Caco-2 (cell line): ENCODE results near the gene NEB. TPM values are rescaled to one million over a fixed set of nuclear protein-coding genes. Genes with fewer than 3 reads are reported as not detected.
"Not testable (repeated sequence)": the region's sequence is repeated elsewhere in the genome, so short reads cannot be mapped to it uniquely, and the experiment has no call there.

Experiments
- BruUV-seq: library from RNA; stranded (reverse); fragments of 400-500 nt; replicated peaks from 2 replicates; lab custom pipeline; 2021; lab: Mats Ljungman, UMichigan
- CTCF ChIA-PET: fragments of 300-600 bp; sonication (Branson Sonifier 250); formaldehyde crosslinking; loops from one replicate; lab custom pipeline; 2022; ENCODE audit warnings: antibody characterized with exemption; lab: Charles Lee
- POLR2A ChIA-PET: fragments of 300-600 bp; sonication (Branson Sonifier 250); formaldehyde crosslinking; loops from one replicate; lab custom pipeline; 2022; ENCODE audit warnings: antibody characterized with exemption; lab: Charles Lee
- DNase-seq, 2 experiments: peaks; one replicate each; pipeline versions ENCODE4 v3.0.0 to v3.0.0-alpha.2; 2020 to 2022
- H3K27me3 ChIP-seq: replicated peaks from 2 replicates; pipeline ENCODE4 v1.6.0; 2011; ENCODE audit warnings: low read length; ENCODE audit not compliant: control insufficient read depth, insufficient read depth
- H3K36me3 ChIP-seq: 2 replicates; pipeline ENCODE4 v1.5.1; 2011; ENCODE audit warnings: low read length; ENCODE audit not compliant: control insufficient read depth, insufficient read depth
- H3K4me1 ChIP-seq: fragments of 250-450 bp; sonication (Bioruptor Pico); 2 replicates; pipeline ENCODE4 v1.5.1; 2020; ENCODE audit warnings: mild to moderate bottlenecking
- H3K4me3 ChIP-seq: 2 replicates; pipeline ENCODE4 v1.5.1; 2011; ENCODE audit warnings: low read depth, mild to moderate bottlenecking, control low read depth, low read length
- H3K9me3 ChIP-seq: fragments of 250-450 bp; sonication (Bioruptor Pico); 2 replicates; pipeline ENCODE4 v1.5.1; 2020; ENCODE audit warnings: mild to moderate bottlenecking, moderate library complexity
- H3K27ac Mint-ChIP-seq: one replicate; pipeline ENCODE4 v1.8.0; 2022; ENCODE audit warnings: mixed read lengths; ENCODE audit not compliant: unreplicated experiment
- H3K27me3 Mint-ChIP-seq: one replicate; pipeline ENCODE4 v1.8.0; 2022; ENCODE audit warnings: mixed read lengths; ENCODE audit not compliant: insufficient read depth, unreplicated experiment
- H3K36me3 Mint-ChIP-seq: one replicate; pipeline ENCODE4 v1.8.0; 2022; ENCODE audit warnings: mild to moderate bottlenecking, mixed read lengths; ENCODE audit not compliant: insufficient read depth, unreplicated experiment
- H3K4me1 Mint-ChIP-seq: one replicate; pipeline ENCODE4 v1.8.0; 2022; ENCODE audit warnings: low read depth, mixed read lengths; ENCODE audit not compliant: unreplicated experiment
- H3K4me3 Mint-ChIP-seq: one replicate; pipeline ENCODE4 v1.8.0; 2022; ENCODE audit warnings: mild to moderate bottlenecking, moderate library complexity, mixed read lengths; ENCODE audit not compliant: unreplicated experiment
- H3K9me3 Mint-ChIP-seq: one replicate; pipeline ENCODE4 v1.8.0; 2022; ENCODE audit warnings: mixed read lengths; ENCODE audit not compliant: unreplicated experiment
- intact Hi-C: fragments of 100-400 bp; cut with micrococcal nuclease; formaldehyde crosslinking; loops from one replicate; pipeline ENCODE4 v1.10.0; 2022; ENCODE audit not compliant: unreplicated experiment
- total RNA-seq: library from RNA; stranded (reverse); gene quantifications from 2 replicates; pipeline ENCODE4 v1.2.3, GENCODE V29; 2022
- TF ChIP-seq, protein P1 (sequence below), 2 experiments: fragments of 200-600 bp in 1 of 2; IDR thresholded peaks; 1 replicate in 1 of 2; 2 replicates in 1 of 2; pipeline versions ENCODE4 v1.5.1 to v1.8.0; 2011 to 2022; ENCODE audit warnings: antibody characterized with exemption in 1 of 2, control low read depth in 1 of 2, inconsistent platforms in 1 of 2, low read depth in 1 of 2, low read length in 1 of 2, mild to moderate bottlenecking in 1 of 2, moderate library complexity in 1 of 2; ENCODE audit not compliant: insufficient read depth in 1 of 2, severe bottlenecking in 1 of 2, unreplicated experiment in 1 of 2

Gene NEB
- total RNA-seq, 1 experiment from 2014 or later, result 14.7 TPM

DNA sequence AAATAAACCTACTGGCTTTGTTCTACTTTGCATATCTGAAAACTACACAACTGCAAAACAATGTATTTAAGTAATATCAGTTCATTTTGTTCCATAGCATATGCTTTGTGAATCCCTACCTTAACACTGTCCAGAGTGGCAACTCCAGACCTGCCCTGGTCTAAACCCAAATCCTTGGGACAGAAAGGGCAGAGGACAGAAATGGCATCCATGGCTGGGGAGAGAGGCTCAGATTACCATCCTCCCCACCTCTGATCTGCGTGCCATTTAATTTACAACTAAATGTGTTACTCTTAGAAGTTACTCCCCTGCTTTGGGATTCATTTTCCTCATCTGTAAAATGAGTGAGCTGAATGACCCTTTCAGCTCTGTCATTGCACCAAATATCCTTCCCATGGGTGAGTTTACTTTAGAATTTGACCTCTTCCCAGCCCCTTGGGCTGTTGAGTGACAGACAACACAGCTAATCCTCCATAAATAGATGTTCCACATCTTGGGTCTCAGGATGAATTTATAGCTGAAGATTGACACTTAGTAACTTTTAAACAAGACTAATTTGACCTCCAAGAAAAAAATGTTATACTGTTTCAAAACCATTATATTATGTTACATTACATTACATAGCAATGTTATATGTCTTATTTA lies 20.1 kb upstream of the NEB start:
- H3K36me3 ChIP-seq, result no peaks in the 10 kb centered on the region
- BruUV-seq, result no TSS peak
- Mint-ChIP-seq H3K36me3 (no peaks in the 10 kb centered on the region), H3K4me3 (no peak overlapping the region), H3K27me3 (no peaks in the 10 kb centered on the region), H3K4me1 (peaks cover 19% of the 10 kb centered on the region), H3K9me3 (no peaks in the 10 kb centered on the region), H3K27ac (no peak overlapping the region)
- TF ChIP-seq, protein P1, sequence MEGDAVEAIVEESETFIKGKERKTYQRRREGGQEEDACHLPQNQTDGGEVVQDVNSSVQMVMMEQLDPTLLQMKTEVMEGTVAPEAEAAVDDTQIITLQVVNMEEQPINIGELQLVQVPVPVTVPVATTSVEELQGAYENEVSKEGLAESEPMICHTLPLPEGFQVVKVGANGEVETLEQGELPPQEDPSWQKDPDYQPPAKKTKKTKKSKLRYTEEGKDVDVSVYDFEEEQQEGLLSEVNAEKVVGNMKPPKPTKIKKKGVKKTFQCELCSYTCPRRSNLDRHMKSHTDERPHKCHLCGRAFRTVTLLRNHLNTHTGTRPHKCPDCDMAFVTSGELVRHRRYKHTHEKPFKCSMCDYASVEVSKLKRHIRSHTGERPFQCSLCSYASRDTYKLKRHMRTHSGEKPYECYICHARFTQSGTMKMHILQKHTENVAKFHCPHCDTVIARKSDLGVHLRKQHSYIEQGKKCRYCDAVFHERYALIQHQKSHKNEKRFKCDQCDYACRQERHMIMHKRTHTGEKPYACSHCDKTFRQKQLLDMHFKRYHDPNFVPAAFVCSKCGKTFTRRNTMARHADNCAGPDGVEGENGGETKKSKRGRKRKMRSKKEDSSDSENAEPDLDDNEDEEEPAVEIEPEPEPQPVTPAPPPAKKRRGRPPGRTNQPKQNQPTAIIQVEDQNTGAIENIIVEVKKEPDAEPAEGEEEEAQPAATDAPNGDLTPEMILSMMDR (IDR thresholded peaks at IDR 0.05; ENCODE audit: insufficient read depth in 1 of 2, low read depth in 1 of 2, low read length in 1 of 2, severe bottlenecking in 1 of 2, unreplicated experiment in 1 of 2), result no peak
- POLR2A ChIA-PET, result no interaction called here
- intact Hi-C loops, result no loop called here
- H3K27me3 ChIP-seq, result no peaks in the 10 kb centered on the region
- CTCF ChIA-PET, result no interaction called here
- DNase-seq, result no peak
- H3K4me1 ChIP-seq, result peaks cover 16% of the 10 kb centered on the region
- no peak overlapping the region for H3K4me3 ChIP-seq
- no peaks in the 10 kb centered on the region; the same call in 1 of the 2 replicates for H3K9me3 ChIP-seq

DNA sequence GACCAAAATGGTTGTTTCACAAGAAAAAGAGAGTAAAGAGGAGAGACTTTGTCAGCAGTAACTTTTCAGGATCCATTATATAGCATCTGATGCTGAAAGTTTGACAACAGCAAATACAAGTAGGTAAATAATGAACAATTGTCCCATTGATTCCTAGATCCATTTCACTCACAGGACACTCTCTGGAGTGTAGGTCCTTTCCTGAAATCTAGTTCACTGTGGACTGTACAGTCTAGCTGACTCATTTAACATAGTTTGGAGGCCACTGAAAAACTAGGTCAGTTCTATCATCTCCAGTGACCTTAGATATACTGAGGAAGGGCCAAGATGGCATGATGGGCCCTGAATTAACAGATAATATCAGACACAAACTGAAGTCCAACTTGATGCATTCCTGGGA lies 19.3 kb upstream of the NEB start:
- DNase-seq, result no peak
- no peaks in the 10 kb centered on the region for H3K27me3 ChIP-seq
- no peaks in the 10 kb centered on the region; the same call in 1 of the 2 replicates for H3K9me3 ChIP-seq
- POLR2A ChIA-PET, result no interaction called here
- no peak overlapping the region for H3K27ac Mint-ChIP-seq
- no peaks in the 10 kb centered on the region for H3K9me3 Mint-ChIP-seq
- TF ChIP-seq, protein P1 (IDR thresholded peaks at IDR 0.05; ENCODE audit: insufficient read depth in 1 of 2, low read depth in 1 of 2, low read length in 1 of 2, severe bottlenecking in 1 of 2, unreplicated experiment in 1 of 2), result no peak
- H3K36me3 ChIP-seq, result no peaks in the 10 kb centered on the region
- H3K27me3 Mint-ChIP-seq, result no peaks in the 10 kb centered on the region
- no TSS peak for BruUV-seq
- peaks cover 16% of the 10 kb centered on the region for H3K4me1 ChIP-seq
- H3K36me3 Mint-ChIP-seq, result no peaks in the 10 kb centered on the region
- intact Hi-C loops, result no loop called here
- CTCF ChIA-PET, result no interaction called here
- peaks cover 19% of the 10 kb centered on the region for H3K4me1 Mint-ChIP-seq
- H3K4me3 ChIP-seq, result no peak overlapping the region
- no peak overlapping the region for H3K4me3 Mint-ChIP-seq

- H3K4me1 ChIP-seq, H3K36me3 Mint-ChIP-seq, H3K4me1 Mint-ChIP-seq, H3K27me3 ChIP-seq, DNase-seq, H3K9me3 ChIP-seq, H3K27ac Mint-ChIP-seq, H3K36me3 ChIP-seq, POLR2A ChIA-PET, intact Hi-C loops, H3K27me3 Mint-ChIP-seq, H3K9me3 Mint-ChIP-seq, CTCF ChIA-PET, BruUV-seq, H3K4me3 ChIP-seq, H3K4me3 Mint-ChIP-seq: not testable (repeated sequence)
Observed at GRCh38 chr2:151745261-151745660, 11.0 kb upstream of the NEB start.
